ENCODE measurements around the gene POFUT2.
"Not testable (repeated sequence)": the region's sequence is repeated elsewhere in the genome, so short reads cannot be mapped to it uniquely, and the experiment has no call there.

The POFUT2 gene

GRCh38 chr21:45309069-45309986, 21.6 kb upstream of the POFUT2 start:
- no peak for FAIRE-seq

- FAIRE-seq: no peak
Measured at GRCh38 chr21:45308194-45309068, 20.7 kb upstream of the POFUT2 start.

- FAIRE-seq: not testable (repeated sequence)
Measured at GRCh38 chr21:45307597-45308158, 20.0 kb upstream of the POFUT2 start.

DNA sequence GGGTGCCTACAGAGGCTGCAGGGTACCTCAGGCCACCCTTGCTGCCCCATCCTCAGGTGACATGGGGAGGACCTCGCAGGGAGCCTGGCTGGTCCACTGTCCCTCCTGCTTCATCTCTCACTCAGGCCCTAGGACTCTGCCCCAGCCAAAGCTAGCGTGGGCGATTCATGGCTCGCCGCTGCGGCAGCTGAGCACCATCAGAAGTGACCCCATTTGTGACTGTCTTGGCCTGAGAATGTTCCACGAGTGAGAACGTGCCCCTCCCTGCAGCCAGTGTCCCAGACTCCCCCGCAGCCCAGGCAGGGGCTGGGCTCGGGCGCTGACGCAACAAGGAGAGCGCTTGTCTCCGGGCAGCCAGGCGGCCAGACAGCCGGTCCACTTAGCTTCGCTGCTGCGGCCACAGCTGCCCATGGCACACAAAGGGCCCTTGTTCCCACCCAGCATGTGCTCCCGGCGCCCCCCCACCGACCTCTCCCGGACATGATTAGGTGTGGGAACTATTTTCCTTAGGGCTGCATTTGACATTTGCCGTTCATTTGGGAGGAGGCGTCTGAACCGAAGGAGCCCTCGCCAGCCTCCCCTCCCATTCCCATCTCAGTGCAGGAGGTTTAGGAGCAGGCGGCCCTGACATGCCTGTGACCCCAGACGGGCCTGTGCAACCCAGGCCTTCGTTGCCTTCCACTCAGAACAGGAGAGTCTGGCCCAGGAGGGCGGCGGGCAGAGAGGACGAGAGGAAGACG, 19.3 kb upstream of the POFUT2 start:
- FAIRE-seq: no peak

- no peak for FAIRE-seq
Measured at GRCh38 chr21:45306453-45306831, 18.7 kb upstream of the POFUT2 start.

DNA sequence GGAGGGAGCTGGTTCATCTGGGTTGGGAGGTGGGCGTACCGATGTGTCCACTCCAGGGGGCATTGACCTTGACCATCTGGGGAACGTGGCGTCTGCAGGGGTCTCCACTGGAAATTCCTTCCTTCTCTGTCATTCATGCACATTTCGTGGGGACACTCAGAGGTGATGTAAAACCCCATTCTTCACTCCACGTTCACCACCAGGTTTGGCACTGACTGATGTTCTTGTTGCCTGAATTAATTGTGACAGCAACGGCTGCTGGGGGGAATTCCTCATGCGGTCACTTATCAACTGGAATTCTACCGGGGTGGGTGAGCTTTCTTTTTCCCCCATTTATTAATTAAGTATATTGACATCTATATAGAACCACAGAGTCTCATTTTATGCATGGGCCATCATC, 18.1 kb upstream of the POFUT2 start:
- no peak for FAIRE-seq

GRCh38 chr21:45304945-45305344, 17.2 kb upstream of the POFUT2 start:
- FAIRE-seq: no peak

- no peak for FAIRE-seq
Measured at GRCh38 chr21:45304476-45304830, 16.8 kb upstream of the POFUT2 start.

GRCh38 chr21:45303751-45304475, 16.2 kb upstream of the POFUT2 start:
- no peak for FAIRE-seq

- no peak for FAIRE-seq
Measured at GRCh38 chr21:45303091-45303615, 15.5 kb upstream of the POFUT2 start.

DNA sequence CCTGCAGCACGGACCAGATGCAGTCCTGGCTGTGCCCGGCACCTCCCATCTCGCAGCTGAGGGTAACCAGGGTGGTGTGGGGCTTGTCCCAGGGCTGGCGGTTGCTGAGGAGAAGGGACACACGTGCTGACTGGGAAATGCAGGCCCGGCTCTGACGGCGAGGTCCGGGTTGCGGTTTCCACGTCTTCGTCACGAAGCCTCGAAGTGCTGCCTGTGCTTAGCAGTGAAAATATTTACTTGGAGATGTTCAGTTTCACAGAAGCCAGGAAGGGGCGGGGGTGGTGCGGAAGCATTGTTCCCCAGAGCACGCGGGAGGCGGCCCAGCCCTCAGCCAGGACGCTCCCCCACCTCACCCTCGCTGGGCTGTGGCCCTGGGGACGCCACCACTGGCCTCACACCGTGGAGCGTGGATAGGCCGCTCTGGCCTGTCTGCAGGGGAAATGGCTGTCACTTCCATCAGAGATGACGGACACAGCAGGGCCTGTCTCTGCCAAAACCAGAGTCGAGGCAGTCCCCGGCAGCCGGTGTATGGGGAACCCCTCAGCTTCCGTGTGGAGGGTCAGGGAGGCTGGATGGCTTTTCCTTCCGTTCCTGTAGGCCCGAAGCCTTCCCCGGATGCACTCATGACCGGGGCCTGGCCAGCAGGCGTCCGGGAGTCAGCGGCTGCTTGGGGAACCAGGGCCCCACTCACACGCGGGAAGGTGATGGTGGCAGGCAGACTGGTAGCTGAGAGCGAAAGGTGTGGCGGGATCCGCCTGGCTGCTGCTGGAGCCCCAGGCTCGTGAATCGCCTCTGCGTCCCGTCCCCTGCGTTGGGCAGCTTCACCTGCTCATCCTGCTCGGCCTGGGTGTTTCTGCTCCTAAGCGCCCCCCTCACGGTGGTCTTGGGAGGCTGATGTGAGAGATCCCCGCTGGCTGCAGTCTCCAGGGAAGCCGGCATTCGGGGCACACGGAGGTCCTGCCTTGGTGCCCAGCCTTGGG, 14.7 kb upstream of the POFUT2 start:
- FAIRE-seq: no peak

DNA sequence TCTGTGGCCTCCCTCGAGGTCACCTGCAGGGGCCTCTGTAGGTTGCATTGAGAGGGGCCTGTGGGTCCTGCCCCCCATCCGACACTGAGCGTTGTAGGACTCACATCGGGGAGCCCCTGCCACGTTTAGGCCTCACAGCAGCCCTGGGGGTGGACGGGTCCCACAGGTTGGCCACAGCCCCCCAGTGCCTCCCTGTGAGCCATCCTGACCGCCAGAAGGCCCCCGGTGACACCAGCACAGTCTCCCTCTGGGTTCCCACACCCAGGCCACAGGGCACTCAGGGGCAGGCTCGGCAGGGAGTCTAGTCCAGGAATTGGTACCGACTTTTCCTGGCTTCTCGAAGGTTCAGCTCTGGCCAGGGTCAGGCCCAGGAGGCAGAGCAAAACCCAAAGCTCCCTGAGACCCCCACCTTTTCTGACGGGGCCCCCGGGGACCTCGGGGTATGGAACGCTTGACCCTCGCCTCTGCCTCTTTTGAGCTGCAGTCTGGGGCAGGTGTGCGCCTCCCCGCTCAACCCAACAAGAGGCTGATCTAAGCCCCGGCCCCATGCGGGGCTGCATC, 13.9 kb upstream of the POFUT2 start:
- FAIRE-seq: no peak

DNA sequence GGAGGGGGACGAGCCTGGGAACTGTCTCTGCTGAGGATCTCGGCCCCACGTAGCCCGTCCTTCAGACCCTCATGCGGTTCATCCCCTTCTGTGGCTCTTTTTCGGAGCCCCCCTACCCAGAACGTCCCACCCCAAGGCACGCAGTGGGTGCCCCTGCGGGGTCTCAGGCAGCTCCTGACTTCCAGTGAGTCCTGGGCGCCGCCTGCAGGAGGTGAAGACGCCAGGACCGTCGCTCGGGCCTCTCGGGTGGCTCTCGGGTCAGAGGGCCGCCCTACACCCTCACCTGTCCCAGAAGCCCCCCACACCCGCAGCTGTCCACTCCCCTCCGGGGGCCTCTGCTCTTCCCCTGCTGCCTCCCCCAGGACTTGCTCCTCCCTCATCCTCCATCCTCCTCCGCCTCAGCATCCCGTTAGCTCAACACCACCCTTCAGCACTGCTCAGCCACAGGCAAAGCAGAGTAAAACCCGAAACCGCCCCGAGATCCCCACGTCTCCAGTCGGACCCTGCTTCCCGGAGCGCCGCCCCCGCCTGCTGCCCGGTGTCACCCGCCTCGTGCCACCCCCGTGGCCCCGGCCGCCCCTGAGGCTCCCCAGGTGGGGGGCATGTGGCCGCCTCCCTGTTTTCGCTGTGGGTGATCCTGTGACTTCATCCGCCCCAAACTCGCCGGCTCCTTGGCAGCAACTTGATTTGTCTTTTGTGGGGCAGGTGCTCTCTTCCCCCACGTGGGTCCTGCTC, 13.3 kb upstream of the POFUT2 start:
- FAIRE-seq: no peak

GRCh38 chr21:45299864-45300785, 12.4 kb upstream of the POFUT2 start:
- no peak for FAIRE-seq

DNA sequence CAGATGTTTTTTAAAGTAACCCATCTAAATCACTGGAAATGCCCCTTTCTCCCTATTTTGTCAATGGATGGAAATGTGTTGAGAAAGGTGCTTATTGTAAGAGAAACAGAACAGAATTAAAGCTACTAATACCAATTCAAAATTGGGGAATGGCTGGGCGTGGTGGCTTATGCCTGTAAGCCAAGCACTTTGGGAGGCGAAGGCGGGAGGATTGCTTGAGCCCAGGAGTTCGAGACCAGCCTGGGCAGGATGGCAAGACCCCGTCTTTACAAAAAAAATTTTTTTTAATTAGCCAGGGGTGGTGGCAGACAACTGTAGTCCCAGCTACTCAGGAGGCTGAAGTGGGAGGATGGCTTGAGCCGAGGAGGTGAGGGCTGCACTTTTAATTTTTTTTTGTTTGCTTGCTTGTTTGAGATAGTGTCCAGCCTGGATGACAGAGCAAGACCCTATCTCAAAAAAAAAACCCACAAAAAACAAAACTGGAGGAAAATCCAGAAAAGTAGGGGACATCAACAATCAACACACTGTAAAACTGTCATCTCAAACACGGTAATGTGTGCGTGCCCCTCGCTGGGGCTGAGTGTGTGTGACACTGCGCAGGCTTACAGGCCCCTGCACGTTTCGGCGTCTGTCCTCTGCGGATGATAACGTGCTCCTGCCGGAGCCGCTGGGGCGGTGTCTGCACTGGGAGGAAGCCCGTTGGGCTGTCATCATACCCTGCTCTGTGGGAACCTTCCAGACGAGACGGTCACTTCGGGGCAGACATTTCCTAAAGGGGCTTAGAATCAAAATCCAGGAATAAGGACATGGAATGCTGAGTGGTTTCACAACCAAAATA, 11.6 kb upstream of the POFUT2 start:
- no peak for FAIRE-seq

GRCh38 chr21:45297869-45298268, 10.2 kb upstream of the POFUT2 start:
- no peak for FAIRE-seq

- no peak for FAIRE-seq
Measured at GRCh38 chr21:45297329-45297728, 9.6 kb upstream of the POFUT2 start.
